GM18520 (cell line): ENCODE results near the gene FYN.
A peak's percentile ranks its signal among the peaks of the same experiment; 100 is the strongest.

ENCODE experiments used
- ATAC-seq: cut with Tn5 transposase; IDR thresholded peaks from one replicate; pipeline ENCODE4 v1.9.1; 2021; ENCODE audit not compliant: unreplicated experiment

FYN gene

DNA sequence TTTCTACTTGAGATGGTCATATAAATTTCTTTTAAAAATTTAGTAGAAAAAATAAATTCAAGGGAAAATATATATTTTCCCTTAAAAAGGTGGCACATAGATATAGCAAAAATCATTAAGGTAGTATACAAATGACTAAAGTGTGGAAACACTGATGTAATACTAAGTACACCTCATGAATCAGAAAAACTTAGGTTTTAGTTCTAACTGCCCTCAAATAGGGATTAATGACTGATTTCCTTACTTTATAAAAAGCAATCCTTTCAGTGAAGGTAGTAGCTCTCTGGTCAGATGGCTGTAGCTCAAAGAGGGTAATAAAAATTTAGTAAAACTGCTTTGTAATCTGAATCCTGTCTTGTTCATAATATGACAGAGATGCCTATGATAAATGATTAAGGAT is 63.5 kb downstream of the FYN start:
- no peak for ATAC-seq

DNA sequence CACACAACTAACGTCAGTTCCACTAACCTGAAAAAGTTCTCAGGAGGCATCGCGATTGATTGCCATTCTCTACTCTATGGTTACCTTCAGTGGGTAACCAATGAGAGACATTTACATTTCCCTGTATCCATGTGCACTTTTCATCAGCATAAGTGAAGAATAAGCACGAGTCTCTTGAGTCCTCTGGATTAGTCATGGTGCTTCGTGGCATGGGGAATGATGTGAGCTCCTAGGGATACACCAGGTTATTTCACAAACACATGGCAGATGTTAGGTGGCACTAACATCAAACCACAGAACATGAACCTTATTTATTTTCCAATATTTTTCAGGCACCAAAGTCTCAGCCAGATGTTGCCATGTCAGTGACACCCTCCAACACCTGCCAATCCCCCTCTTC is 64.0 kb downstream of the FYN start:
- ATAC-seq, result no peak

DNA sequence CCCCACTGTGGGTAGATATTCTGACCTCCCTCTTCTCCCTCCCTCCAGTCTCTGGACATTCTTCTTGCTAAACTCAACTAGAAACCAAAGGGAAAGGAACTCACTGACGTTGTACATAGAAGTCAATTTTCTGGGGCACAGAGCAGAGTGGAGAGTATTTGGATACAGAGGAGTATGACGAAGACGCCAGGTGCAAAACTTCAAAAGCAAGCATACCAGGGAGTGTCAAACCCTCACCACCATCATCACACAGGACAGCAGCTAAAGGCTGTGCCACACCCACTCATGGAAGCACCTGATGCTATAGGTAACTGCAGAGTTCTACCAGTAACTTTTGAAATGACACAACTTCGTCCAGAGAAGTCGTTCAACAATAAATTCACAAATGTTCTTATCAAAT is 64.8 kb downstream of the FYN start:
- no peak for ATAC-seq

DNA sequence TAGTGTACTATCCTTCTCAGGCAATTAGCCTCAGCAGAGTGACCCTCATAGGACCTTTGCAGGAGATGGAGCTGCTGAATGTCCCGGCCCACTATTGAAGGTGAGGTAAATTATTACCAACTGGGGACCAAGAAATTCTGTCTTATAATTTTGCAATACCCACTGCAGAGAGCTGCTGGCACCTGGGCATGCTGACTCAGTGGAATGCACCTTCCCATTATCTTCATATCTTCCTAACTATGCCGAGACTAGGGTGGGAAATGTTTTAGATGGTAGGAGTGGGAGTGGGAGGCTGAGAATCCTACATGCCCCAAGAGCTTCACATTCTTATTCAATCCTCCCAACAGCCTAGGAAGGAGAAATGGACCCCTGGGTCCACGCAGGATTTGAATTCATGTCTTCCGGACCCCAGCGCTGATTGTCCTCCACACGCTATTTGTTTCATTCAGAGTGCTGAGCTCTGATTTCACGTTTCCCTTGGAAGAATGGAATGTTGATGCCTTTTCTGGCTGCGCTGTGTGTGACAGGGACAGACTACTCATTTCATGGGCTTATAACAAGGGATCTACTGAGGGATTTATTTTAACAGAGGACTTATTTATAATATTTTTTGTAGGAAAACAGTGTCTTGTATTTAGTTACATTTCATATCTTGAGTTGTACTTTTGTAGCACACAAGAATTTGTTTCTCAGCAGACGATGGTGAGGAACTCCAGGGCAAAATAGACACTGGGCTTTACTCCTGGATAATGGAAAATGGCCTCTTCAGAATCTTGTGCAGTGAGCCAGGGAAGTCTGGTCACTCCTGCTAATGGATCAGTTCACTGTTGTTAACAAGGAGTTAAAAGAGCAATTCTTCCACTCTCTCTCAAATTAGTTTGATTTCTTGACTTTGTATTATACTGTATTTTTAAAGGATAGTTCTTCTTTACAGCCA is 66.4 kb downstream of the FYN start:
- ATAC-seq, result no peak

DNA sequence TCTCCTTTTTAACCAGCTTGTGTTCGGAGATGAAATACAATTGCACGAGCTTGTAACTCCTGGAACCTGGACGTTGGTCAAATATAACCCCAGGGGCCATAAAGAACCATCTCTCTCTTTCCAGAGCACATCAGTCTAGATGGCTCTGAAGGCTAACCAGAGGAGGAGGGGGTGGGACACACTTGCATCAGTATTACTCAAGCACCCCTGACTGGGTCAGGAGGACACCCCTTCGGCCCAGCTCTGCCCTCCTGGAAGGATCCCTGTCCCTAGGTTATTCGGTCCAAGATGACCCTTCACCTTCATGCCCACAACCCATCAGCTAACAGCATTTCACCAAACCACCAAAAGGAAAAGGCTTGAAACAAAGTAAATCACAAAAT is 67.1 kb downstream of the FYN start:
- ATAC-seq, result no peak

DNA sequence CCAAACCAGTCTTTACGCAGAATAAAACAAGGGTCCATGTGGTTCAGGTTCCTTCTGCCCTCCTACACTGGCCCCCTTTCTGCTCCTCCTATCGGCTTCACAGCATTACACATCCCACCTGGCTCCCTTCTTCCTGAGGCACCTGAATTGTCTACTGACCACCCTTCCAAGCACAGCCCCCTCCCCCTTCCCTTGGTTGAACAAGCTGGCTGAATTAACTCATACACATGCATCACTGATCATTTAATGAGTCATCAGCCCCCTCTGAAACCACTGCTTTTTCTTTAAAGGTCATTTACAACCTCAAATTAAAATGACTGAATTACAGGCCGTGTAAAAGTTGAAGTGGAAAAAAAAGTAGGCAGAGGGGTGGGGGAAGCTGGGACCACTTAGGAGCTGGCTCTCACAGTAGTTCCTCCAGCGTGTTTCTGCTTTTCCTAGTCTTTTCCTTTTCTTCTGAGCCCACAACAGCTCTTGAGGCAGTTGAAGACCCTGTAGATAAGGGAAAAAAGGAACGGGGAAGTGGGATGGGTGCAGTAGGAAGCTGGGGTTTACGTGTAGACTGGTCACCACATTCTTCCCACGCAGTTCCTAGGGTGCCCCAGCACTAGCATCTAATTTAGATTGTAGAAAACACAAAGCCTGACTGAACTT is 67.6 kb downstream of the FYN start:
- no peak for ATAC-seq

DNA sequence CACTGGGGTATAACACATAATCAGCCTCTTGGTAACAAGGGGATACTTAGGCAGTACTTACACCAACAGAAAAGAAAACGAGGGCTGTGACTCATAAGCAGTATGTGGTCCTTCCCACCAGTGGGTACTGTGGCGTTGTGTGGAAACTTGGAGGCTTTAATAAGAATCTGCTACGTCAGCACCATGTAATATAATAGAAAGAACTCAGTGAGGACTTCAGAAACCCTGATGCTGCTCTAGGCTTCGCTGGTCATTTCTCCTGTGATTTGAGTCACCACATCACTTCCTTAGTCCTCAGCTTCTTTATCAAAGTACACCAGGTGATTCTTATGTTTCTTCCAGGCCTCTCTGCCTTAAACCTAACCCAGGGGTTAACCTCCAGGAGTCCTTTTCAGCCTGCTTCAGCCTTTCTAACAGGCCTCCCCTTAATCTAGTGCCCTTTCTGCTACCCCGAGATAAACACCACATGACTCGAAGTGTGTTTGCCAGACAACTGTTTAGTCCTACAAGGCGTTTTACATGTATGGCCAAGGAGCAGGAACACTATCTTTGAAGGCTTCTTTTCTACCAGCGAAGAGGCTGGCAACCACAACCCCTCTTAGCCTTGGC is 68.5 kb downstream of the FYN start:
- peak; percentile 60 for ATAC-seq

DNA sequence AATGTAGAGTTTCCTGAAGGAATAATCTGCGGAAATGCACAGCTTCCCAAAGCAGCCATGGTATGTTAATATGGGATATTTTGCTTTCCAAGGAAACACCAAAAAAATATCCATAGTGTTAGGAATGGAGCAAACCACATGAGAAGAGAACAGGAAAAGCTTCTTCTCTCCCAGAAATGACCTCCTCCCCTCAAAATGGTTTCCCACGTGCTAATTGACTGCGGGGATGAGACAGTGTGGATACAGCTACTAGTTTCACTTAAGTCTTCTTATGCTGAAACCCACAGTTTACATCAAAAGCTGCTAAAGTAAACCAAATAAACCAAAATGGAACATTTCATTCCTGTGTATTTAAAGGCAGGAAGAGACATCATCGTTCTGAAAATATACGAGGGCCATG is 69.4 kb downstream of the FYN start:
- ATAC-seq, result no peak

DNA sequence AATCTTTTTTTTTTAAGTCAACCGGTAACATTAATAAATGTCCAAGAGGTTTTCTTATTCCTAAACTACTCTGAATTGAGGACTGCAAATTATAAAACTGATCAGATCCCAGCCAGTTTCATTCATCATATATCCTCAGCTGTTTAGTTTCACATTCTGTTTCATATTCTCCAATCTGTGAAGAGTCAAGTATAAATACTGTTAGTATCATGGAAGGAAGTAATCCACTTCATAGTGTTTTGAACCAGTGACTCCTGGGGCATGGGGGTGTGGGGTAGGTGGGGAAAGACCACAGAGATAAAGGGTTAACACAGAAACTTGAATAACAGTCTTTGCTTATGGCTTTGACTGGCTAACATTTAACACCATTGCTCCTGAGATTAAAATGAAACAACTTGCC is 69.9 kb downstream of the FYN start:
- no peak for ATAC-seq

DNA sequence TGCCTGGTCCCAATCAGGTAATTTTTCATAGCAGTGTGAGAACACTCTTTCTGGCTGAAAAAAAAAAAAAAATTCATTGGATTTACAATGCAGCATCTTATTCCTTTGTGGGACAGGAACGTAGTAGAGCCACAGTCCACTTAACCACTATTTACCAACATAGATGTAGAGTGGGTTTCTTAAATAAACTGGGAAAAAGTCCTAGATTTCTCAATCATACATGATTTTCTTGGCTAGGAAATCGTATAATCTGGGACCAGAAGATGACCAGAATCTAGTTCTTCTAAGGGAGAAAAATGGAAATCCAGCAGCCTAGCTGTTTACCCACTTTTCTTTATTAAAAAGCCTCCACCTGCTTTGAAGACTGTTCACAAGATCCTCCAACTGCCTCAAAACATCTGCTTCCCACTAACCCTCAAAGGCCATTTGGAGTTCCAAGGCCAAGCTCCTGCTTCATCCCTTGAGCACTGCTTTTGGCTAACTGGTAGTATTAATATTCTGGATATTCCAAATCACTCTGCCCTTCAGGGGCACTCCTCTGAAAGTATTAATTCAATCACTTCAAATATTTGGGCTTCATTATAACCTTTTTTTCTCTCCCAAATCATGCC is 70.4 kb downstream of the FYN start:
- no peak for ATAC-seq

DNA sequence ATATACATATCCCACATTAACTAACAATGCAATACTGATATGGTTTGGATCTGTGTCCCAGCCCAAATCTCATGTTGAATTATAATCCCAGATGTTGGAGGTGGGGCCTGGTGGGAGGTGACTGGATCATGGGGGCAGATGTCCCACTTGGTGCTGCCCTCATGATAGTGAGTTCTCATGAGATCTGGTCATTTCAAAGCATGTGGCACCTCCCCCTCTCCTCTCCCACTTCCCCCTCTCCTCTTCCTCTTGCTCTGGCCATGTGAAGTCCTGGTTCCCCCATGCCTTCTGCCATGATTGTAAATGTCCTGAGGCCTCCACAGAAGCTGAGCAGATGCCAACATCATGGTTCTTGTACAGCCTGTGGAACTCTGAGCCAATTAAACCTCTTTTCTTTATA is 71.2 kb downstream of the FYN start:
- ATAC-seq, result no peak

DNA sequence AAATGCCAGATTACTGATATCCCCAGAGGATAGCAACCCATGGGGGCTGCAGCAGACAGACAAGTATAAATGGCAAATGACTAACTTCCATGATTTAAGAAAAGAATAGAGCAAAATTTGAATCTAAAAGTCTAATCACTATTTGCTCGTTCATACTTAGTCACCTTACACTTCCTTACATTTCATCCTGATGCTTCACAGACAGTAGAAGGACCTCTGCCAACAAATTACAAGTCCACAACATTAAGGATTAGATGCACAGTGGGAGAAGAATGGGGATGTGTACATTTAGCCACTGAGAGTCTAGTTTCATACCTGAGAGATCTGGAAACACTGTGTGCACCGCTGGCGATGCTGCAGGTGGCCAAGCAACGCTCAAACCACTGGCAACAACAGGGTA is 72.4 kb downstream of the FYN start:
- no peak for ATAC-seq

DNA sequence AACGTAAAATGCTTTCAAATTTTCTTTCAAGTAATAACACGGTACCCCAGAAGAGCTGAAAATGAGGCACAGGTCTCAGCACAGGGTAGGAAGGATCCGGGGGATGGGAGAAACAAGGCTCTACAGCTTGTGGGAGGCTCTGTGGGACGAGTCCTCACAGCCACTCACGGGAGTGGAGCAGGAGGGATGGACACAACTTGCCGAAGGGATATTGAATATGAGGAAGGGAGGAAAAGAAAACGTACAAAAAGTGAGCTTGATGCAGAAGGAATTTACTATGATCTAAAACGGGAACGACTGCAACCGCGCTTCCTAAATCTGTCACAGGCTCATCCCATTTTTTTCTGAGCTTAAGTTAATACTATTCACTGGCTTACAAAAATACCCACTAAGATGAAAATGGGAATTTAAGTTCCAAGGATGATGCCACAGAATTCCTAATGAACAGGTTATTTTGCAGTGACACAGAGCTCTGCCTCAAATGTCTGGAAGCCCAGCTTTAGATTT is 72.9 kb downstream of the FYN start:
- no peak for ATAC-seq

DNA sequence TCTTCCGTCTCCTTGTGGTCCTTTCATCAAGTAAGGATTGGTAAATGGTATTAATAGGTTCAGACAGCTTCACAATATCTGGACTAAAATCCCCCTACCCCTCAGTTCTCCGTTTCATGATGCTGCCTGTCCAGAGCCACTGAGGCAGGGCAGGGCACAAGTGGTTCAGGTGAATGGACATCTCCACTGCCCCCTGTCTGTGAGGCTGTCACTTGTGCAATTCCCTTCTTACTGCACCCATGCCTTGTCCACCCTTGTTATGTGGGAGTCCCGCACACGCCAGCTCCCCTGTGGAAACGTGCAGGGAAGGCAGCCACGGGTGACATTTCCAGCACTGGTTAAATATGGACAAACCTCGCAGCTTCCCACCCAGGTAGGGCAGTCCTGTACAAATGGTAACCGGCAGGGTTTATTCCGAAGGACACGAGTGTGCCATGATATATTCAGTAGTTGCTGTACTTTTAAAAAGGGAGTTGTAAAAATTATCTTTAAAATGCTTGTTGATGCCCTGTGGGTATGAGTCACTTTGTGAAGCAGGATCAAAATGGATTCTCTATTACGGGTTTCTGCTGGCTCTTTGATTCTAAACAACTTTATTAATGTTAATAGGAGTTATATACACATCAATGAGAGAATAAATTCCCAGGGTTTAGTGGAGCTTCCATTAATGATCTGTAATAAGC is 73.5 kb downstream of the FYN start:
- ATAC-seq, result no peak

DNA sequence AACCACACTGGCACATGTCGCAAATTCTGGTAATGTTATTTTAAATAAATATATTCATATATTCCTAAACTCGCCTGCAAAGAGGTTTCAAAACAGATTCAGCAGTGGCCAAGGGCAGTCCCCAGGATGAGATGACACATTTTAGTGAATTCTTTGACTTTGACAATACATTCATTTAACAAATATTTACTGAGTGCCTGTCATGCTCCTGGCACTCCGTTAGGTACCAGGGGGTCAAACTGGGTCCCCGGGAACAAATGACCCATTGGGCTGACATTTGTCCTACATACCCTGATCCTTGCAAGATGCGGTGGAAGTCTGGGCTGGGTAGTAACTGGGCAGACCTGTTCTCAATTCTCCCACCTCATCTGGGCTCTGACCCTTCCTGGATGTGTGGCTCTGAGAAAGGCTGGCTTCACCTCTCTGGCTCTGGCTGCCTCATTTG is 74.9 kb downstream of the FYN start:
- ATAC-seq, result no peak

DNA sequence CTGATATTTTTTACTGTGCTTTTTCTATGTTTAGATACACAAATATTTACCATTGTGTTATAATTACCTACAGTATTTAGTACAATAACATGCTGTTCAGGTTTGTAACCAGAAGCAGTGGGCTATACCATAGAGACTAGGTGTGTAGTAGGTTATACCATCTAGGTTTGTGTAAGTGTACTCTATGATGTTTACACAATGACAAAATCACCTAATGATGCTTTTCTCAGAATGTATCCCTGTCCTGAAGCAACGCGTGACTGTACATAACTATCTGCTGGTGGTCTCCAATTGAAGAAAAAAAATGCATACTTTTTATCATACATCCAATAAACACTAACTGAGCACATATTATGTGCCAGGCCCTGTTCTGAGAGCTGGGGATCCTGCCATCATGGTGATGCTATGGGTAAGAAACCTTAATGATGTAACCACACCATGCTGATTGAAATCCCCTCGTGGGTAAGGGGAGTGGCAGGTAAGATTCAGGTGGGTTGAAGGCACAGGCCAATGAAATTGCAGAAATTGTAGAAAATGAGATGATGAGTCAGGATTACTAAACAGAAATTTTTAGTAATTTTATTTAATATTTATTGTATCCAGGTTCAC is 76.8 kb downstream of the FYN start:
- no peak for ATAC-seq

DNA sequence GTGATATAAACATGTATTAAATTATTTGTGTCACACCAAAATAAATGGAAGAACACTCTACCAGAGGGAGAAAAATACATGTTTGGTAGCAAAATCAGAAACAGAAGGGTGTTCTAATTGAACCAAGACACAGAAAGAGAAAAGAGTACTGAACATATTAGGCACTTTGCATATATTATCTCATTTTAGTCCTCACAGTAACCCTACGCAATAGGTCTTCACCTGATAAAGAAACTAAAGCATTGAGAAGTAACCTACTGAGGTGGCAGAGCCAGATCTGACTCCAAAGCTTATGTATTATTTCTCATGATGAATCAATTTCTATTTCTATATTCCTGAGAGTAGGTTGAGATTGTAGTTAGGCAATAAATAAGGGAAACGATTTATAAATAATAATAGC is 77.7 kb downstream of the FYN start:
- ATAC-seq, result no peak

DNA sequence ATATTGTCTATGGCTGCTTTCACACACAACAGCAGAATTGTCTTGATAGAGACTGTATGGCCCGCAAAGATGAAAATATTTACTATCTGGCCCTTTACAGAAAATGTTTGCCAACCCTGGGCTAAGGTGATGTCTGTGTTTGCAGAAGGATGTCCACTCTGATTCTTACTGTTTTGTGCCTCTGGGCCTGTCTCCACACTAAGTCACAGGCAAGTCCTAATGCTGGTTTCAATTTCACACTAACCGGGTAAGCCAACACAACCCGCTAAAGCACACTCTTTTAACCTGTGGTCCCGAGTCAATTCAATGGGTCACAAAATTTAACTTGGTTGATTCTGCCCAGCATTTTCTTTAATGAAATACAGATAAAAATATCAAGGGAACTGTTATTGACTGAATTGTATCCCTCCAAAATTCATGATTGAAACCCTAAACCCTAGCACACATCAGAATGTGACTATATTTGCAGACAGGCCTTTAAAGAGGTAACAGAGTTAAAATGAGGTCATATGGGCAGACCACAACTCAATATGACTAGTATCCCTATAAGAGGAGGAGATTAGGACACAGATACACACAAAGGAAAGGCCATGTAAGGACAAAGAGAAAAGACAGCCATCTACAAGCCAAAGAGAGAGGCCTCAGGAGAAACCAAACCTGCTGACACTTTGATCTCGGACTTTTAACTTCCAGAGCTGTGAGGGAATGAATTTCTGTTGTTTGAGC is 78.4 kb downstream of the FYN start:
- no peak for ATAC-seq

DNA sequence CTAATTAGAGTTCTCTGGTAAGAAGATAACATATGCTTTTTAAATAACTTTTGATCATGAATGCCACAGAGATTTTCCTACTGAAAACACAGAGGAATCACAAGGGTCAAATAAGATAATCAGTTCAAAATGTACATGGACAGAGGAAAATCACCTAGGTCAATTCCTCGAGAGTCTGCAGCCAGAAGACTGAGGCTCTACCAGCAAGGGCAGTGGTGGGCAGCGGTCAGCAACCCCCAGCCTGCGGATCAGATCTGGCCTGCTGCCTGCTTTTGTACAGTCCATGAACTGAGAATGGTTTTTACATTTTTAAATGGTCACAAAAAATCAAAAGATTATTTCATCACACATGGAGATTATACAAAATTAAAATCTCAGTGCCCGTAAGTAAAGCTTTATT is 79.0 kb downstream of the FYN start:
- no peak for ATAC-seq

DNA sequence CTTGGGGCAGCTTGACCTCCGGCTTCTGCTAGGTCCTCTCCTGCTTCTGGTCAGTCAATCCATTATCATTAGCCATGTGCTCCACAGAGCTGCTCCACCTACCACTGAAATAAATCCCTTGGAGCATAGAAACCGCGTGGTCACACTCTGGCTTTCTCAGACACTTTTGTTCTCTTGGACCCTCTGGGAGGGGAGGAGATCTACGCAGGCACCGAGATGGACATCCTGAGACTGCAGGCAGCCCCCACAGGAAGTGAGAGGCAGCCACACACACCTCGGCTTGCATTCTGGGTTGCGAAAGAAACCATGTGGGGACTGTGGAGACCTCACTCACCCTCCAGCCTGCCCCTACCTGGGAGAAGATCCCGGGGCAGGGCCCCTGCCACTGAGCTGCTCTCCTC is 79.5 kb downstream of the FYN start:
- no peak for ATAC-seq
